ENCODE results near the gene UGT1A5.

DNA sequence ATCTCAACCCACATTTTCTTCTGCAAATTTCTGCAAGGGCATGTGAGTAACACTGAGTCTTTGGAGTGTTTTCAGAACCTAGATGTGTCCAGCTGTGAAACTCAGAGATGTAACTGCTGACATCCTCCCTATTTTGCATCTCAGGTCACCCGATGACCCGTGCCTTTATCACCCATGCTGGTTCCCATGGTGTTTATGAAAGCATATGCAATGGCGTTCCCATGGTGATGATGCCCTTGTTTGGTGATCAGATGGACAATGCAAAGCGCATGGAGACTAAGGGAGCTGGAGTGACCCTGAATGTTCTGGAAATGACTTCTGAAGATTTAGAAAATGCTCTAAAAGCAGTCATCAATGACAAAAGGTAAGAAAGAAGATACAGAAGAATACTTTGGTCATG lies 55.4 kb downstream of the UGT1A5 start:
- no peak for TF ChIP-seq ZFX (IDR thresholded peaks at IDR 0.05)
- TF ChIP-seq, protein P1, sequence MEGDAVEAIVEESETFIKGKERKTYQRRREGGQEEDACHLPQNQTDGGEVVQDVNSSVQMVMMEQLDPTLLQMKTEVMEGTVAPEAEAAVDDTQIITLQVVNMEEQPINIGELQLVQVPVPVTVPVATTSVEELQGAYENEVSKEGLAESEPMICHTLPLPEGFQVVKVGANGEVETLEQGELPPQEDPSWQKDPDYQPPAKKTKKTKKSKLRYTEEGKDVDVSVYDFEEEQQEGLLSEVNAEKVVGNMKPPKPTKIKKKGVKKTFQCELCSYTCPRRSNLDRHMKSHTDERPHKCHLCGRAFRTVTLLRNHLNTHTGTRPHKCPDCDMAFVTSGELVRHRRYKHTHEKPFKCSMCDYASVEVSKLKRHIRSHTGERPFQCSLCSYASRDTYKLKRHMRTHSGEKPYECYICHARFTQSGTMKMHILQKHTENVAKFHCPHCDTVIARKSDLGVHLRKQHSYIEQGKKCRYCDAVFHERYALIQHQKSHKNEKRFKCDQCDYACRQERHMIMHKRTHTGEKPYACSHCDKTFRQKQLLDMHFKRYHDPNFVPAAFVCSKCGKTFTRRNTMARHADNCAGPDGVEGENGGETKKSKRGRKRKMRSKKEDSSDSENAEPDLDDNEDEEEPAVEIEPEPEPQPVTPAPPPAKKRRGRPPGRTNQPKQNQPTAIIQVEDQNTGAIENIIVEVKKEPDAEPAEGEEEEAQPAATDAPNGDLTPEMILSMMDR (conservative IDR thresholded peaks at IDR 0.05): no peak
